ENCODE measurements around the gene NDUFA7.
A peak's percentile ranks its signal among the peaks of the same experiment; 100 is the strongest.
"Not testable (repeated sequence)": the region's sequence is repeated elsewhere in the genome, so short reads cannot be mapped to it uniquely, and the experiment has no call there.

The NDUFA7 gene

GRCh38 chr19:8319807-8320520 is 1.2 kb downstream of the NDUFA7 start:
- no peak for DNase-seq (ENCODE audit: low read depth)

- DNase-seq (ENCODE audit: low read depth) = not testable (repeated sequence)
Observed at GRCh38 chr19:8318835-8319234, 2.3 kb downstream of the NDUFA7 start.

GRCh38 chr19:8316351-8317125 is 4.6 kb downstream of the NDUFA7 start:
- DNase-seq (ENCODE audit: low read depth) = no peak

GRCh38 chr19:8314981-8315640 is 6.1 kb downstream of the NDUFA7 start:
- DNase-seq (ENCODE audit: low read depth) = not testable (repeated sequence)

GRCh38 chr19:8311461-8312260 is 9.5 kb downstream of the NDUFA7 start:
- no peak for DNase-seq (ENCODE audit: low read depth)

GRCh38 chr19:8310342-8311055 is 10.7 kb downstream of the NDUFA7 start:
- DNase-seq (ENCODE audit: low read depth) = no peak

- DNase-seq (ENCODE audit: low read depth) = no peak
Observed at GRCh38 chr19:8308891-8309291, 12.3 kb downstream of the NDUFA7 start.

GRCh38 chr19:8307965-8308866 is 13.0 kb downstream of the NDUFA7 start, which contains the start of gene CD320:
TSS of gene CD320 (minus strand) at chr19:8308358. CDS start at chr19:8308290, 68 bp downstream.
- peak; percentile 64 for DNase-seq (ENCODE audit: low read depth)

GRCh38 chr19:8307400-8307964 is 13.7 kb downstream of the NDUFA7 start:
- no peak for DNase-seq (ENCODE audit: low read depth)

GRCh38 chr19:8306235-8307054 is 14.7 kb downstream of the NDUFA7 start:
- no peak for DNase-seq (ENCODE audit: low read depth)

GRCh38 chr19:8305798-8306197 is 15.4 kb downstream of the NDUFA7 start:
- no peak for DNase-seq (ENCODE audit: low read depth)

- no peak for DNase-seq (ENCODE audit: low read depth)
Observed at GRCh38 chr19:8304841-8305621, 16.1 kb downstream of the NDUFA7 start.

GRCh38 chr19:8302734-8303133 is 18.4 kb downstream of the NDUFA7 start:
- no peak for DNase-seq (ENCODE audit: low read depth)

- DNase-seq (ENCODE audit: low read depth) = no peak
Observed at GRCh38 chr19:8302357-8302691, 18.9 kb downstream of the NDUFA7 start.

GRCh38 chr19:8291337-8291736 is 29.8 kb downstream of the NDUFA7 start:
- not testable (repeated sequence) for DNase-seq (ENCODE audit: low read depth)

- DNase-seq (ENCODE audit: low read depth) = not testable (repeated sequence)
Observed at GRCh38 chr19:8276508-8276907, 44.7 kb downstream of the NDUFA7 start.

GRCh38 chr19:8269724-8270123 is 51.5 kb downstream of the NDUFA7 start:
- no peak for DNase-seq (ENCODE audit: low read depth)

GRCh38 chr19:8265872-8266271 is 55.3 kb downstream of the NDUFA7 start:
- no peak for DNase-seq (ENCODE audit: low read depth)

Data from fibroblast of the conjunctiva (primary cell).